ENCODE measurements around the gene VSIG10.

DNA sequence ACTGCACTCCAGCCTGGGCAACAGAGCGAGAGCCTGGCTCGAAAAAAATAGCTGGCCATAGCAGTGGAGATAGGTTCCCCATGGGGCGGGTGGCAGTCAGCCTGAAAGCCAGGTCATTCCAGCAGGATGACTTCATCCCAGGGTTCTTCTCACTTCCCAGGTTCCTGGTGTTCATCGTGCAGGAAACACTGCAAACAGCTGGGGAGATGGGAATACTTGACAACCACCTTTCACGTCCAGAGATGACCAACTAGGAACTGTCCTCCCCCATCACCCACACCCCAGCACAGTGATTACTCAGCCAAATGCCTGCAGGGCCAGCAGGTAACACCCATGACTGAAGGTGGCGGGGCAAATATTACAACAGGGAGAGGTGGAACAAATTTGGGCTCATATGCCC lies 1.7 kb downstream of the VSIG10 start:
- TF ChIP-seq, protein P1, sequence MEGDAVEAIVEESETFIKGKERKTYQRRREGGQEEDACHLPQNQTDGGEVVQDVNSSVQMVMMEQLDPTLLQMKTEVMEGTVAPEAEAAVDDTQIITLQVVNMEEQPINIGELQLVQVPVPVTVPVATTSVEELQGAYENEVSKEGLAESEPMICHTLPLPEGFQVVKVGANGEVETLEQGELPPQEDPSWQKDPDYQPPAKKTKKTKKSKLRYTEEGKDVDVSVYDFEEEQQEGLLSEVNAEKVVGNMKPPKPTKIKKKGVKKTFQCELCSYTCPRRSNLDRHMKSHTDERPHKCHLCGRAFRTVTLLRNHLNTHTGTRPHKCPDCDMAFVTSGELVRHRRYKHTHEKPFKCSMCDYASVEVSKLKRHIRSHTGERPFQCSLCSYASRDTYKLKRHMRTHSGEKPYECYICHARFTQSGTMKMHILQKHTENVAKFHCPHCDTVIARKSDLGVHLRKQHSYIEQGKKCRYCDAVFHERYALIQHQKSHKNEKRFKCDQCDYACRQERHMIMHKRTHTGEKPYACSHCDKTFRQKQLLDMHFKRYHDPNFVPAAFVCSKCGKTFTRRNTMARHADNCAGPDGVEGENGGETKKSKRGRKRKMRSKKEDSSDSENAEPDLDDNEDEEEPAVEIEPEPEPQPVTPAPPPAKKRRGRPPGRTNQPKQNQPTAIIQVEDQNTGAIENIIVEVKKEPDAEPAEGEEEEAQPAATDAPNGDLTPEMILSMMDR (IDR thresholded peaks at IDR 0.05; ENCODE audit: low read depth, low read length, poor library complexity, severe bottlenecking): no peak
- TF ChIP-seq EZH2phosphoT487 (IDR thresholded peaks at IDR 0.05; ENCODE audit: borderline replicate concordance, low read length): 0 out of 2 replicates have a peak, but pooled peaks have one; percentile 25

Data from DOHH2 (cell line).